Suprapubic skin (tissue), 4 donors: ENCODE data around the gene PPIAL4G.
"Not testable (repeated sequence)": the region's sequence is repeated elsewhere in the genome, so short reads cannot be mapped to it uniquely, and the experiment has no call there.

Source experiments
- CTCF ChIP-seq, 2 donors: fragments of 200-600 bp in 1 of 2; fragments of 450-650 bp in 1 of 2; sonication (generic) in 1 of 2; IDR thresholded peaks; one replicate each; pipeline ENCODE4 v1.5.1; 2016 to 2019; ENCODE audit warnings: antibody characterized with exemption in 2 of 2, mild to moderate bottlenecking in 1 of 2, moderate library complexity in 1 of 2
- EP300 ChIP-seq: sonication (generic); formaldehyde crosslinking; IDR thresholded peaks from one replicate; pipeline ENCODE4 v1.6.1; 2017; ENCODE audit warnings: antibody characterized with exemption
- POLR2A ChIP-seq, 2 donors: fragments of 450-650 bp; IDR thresholded peaks; one replicate each; pipeline ENCODE4 v1.6.1; 2017; ENCODE audit warnings: antibody characterized with exemption in 2 of 2, mild to moderate bottlenecking in 2 of 2, moderate library complexity in 2 of 2
- POLR2AphosphoS5 ChIP-seq, 3 donors: sonication (generic); formaldehyde crosslinking; IDR thresholded peaks; one replicate each; pipeline ENCODE4 v1.6.1; 2017; ENCODE audit warnings: antibody characterized with exemption in 3 of 3

GRCh38 chr1:148514310-148514709 is 31.2 kb upstream of the PPIAL4G start:
- TF ChIP-seq CTCF (IDR thresholded peaks at IDR 0.05); POLR2AphosphoS5 (IDR thresholded peaks at IDR 0.05); POLR2A (IDR thresholded peaks at IDR 0.05); EP300: not testable (repeated sequence)
